HTERT RPE-1 (cell line): ENCODE results near the gene CABP1.

Source experiments
- in situ Hi-C: fragments of 300-500 bp; cut with MboI; formaldehyde crosslinking; loops from 4 replicates; pipeline ENCODE4 v1.14.3; 2020; ENCODE audit warnings: low sequenced_read_pairs

Gene CABP1

GRCh38 chr12:120630104-120630892, 10.1 kb upstream of the CABP1 start:
- in situ Hi-C loops: no loop called here

GRCh38 chr12:120631097-120631496, 9.3 kb upstream of the CABP1 start:
- in situ Hi-C loops: no loop called here

DNA sequence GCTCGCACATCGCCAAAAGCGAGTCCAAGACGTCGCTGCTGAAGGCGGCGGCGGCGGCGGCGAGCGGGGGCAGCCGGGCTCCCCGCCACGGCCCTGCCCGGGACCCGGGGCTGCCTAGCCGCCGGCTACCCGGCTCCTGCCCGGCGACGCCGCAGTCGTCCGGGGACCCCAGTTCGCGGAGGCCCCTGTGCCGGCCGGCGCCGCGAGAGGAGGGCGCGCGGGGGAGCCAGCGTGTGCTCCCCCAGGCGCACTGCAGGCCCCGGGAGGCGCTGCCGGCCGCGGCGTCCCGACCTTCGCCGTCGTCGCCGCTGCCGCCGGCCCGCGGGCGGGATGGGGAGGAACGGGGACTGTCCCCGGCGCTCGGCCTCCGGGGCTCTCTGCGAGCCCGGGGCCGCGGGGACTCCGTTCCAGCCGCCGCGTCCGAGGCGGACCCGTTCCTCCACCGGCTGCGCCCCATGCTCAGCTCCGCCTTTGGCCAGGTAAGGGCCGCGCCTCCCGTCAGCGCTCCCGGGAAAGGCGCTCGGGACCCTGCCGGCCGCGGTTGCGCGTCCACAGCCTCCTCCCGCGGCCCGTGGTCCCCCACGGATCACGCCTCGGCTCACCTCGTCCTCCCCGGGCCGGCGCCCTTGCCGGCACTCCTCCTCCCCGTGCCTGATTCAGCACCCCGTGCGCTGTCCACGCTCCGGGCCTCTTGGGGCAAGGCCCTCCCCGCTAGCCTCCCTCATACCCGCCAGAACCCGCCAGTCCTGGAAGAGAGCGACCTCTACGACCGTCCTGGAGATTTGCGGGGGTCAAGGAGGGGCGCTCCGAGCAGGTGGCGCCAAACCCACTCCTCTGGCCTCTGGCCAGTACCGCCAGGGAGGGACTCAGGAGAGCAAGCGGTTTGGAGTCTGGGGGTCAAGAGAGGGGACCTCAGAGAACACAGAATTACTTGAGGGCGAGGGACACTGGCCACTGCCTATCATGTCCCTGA, 721 bp downstream of the CABP1 start:
- in situ Hi-C loops: no loop called here

DNA sequence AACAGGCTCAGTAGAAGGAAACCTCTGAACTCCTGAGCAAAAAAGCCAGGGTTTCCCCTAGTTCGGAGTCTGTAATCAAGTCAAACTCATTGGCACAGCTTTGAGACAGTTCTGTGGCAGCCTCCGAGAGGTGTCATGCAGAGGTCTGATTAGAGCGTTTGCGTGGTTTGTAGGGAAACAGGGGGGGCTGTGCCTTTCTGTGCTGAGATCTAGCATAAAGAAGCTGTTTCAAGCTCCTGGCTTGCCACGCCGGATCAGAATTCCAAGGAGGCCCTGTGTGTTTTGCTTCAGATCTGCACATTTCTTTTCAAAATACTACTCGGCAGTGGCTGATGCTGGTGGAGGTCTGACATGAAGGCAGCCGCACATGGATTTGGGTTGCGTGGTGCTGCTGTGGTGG, 1.7 kb downstream of the CABP1 start:
- in situ Hi-C loops: no loop called here

DNA sequence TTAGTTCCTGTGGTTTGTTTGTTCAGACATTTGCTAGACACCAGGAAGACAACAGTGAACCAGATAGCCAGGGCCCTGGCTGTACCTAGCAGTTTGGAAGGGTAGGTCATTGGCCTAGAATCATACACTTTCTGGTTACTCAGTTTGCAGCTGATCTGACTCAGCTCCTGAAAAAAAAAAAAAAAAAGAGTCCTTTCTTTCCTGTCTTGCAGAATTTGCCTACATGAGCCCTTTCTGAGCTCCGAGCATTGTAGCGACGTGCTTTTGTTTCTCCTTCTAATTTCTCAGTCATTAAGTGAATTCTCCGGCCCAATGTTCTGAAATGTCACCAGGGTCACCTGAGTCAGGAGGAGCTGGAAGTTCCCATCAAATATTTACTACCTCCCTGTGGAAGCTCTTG, 2.4 kb downstream of the CABP1 start:
- in situ Hi-C loops: no loop called here

GRCh38 chr12:120643574-120643973, 3.1 kb downstream of the CABP1 start:
- in situ Hi-C loops: no loop called here

DNA sequence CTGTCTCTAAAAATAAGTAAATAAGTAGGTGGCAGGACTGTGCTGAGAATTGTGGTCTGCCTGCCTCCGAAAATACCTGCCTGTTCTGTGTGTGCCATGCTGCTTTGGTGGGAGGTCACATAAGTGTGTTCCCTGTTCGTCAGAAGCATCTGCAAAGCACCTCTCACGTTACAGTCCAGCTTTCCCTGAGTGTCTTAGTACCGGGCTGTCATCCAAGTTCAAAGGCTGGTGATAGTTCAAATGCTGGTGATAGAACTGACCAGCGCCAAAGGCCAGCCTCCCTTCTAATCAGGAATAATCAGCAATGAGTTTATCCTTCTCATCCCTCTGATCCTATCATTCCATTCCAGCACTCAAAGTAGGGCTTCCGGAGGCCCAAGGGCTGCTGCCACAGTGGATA, 5.6 kb downstream of the CABP1 start:
- in situ Hi-C loops: no loop called here

GRCh38 chr12:120647375-120647755, 6.9 kb downstream of the CABP1 start:
- in situ Hi-C loops: no loop called here

GRCh38 chr12:120649442-120650232, 9.2 kb downstream of the CABP1 start:
- in situ Hi-C loops: no loop called here

DNA sequence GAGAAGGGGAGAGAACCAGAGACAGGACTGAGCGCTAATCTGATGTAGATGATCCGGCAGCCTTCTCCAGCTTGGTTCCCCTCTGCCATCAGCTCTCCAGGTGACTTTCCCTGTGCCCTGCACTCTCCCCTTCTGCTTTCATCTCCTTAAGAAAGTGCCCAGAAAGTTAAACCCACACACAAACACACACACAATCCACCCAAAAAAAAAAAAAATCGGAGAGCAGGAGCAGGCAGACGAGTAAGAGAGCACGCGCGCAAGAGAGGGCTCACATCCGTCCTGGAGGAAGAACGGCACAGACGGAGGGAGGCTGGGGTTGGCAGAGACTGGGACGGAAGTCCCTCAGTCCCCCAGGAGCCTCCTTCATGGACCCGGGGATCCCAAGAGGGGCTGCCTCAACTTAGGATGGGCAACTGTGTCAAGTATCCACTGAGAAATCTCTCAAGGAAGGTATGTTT, 9.8 kb downstream of the CABP1 start:
- in situ Hi-C loops: no loop called here

DNA sequence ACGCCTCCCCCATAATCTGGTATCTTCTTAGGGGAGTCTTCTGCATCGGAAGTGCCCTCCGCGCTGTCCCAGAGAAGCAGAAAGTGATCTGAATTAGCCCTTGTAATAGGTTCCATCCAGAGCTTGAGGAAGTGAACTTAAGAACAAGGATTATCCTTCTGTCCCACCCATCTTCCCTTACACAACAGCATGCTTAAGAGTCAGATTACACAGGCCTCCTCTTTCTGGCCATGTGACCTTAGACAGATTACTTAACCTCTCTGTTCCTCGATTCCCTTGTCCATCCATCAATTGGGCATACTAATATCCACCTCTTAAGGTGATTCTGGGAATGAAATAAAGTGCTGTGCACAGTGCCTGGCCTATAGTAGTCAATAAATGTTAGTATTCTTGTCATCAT, 11.4 kb downstream of the CABP1 start:
- in situ Hi-C loops: no loop called here

- in situ Hi-C loops: no loop called here
These were observed 12.4 kb downstream of the CABP1 start for GRCh38 chr12:120652656-120653435.

DNA sequence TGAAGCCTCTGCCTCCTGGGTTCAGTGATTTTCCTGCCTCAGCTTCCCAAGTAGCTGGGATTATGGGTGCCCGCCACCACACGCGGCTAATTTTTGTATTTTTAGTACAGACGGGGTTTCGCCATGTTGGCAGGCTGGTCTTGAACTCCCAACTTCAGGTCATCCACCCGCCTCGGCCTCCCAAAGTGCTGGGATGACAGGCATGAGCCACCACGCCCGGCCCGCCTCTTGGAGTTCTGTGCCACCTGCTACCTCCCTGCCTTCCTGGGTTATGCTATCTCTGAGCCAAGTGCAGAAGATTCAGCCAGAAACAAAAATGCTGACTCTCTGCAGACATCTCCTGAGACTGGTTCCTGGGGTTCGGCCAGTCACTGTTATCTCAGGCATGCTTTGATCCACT, 13.2 kb downstream of the CABP1 start:
- in situ Hi-C loops: no loop called here

DNA sequence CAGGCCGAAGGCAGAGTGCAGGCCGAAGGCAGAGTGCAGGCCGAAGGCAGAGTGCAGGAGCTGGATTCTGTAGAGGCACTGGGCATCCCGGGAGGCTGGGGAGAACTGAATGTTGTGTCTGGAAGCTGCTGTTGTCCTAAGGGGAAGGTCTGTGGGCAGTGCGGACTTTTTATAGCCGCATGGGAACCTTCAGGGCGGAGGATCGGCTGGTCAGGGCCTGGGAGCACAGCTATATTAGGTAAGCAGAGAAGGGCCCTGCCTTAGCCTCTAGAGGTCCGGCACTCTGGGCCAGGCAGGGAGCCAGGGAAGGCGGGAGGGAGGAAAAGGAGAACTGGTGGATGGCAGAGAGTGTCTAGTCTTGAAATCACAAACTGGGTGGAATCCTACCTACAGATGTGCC, 14.2 kb downstream of the CABP1 start:
- in situ Hi-C loops: no loop called here

DNA sequence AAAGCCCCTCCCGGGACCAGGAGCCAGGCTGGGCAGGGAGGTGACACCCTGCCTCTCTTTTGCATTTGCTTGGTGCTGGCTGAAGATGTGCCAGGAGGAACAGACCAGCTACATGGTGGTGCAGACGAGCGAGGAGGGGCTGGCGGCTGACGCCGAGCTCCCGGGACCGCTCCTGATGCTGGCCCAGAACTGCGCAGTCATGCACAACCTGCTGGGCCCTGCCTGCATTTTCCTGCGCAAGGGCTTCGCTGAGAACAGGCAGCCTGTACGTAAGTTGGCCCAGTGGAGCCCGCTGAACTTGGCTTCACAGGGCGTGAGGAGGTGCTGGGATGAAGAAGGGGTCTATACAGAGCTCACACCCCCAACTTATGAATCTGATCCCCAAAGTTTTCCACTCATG, 15.6 kb downstream of the CABP1 start:
- in situ Hi-C loops: no loop called here

GRCh38 chr12:120658286-120659150, 18.1 kb downstream of the CABP1 start:
- in situ Hi-C loops: no loop called here

- in situ Hi-C loops: no loop called here
These were observed 18.7 kb downstream of the CABP1 start for GRCh38 chr12:120659151-120659525.

DNA sequence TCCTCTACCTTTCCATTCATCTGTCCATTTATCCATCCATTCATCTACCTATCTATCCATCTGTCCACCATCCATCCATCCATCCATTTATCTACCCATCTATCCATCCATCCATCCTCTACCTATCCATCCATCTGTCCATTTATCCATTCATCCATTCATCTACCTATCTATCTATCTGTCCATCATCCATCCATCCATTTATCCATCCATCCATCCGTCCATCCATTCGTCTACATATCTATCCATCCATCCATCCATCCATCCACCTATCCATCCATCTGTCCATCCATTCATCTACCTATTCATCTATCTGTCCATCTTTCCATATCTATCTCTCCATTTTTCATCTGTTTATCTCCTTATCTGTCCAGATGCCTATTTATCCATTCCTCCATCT, 21.0 kb downstream of the CABP1 start:
- in situ Hi-C loops: no loop called here

DNA sequence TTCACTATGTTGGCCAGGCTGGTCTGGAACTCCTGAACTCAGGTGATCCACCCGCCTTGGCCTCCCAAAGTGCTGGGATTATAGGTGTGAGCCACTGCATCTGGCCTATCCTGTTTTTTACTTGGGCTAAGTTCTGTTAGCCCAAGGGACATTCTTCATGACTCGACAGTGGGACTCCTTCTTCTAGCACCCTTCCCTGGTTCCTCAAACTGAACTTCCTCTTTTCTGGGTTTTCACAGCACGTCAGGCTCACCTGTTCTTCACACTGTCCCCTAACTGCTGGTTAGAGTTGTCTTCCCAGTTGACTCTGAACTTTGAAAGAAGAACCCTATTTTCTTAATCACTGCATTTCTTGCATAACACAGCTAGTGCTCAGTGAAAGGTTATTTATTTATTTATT, 22.5 kb downstream of the CABP1 start:
- in situ Hi-C loops: no loop called here
